ENCODE data around the gene DOC2B.
"Not testable (repeated sequence)": the region's sequence is repeated elsewhere in the genome, so short reads cannot be mapped to it uniquely, and the experiment has no call there.

The DOC2B gene

GRCh38 chr17:210402-210801 is 29.0 kb upstream of the DOC2B start:
- TF ChIP-seq CTCF (conservative IDR thresholded peaks at IDR 0.05; ENCODE audit: low read depth): no peak
- no peak overlapping the region for H3K27ac ChIP-seq
- no peak for DNase-seq (ENCODE audit: low spot score)
- ChIA-PET POLR2A (ENCODE audit: low non-redundant PET) (no interaction called here), CTCF (interaction anchor here (0.6 kb wide), 1 partner anchor 8 kb away, joined by 3 read pairs; no protein-coding TSS in a partner anchor)

- no peak overlapping the region for H3K27ac ChIP-seq
- POLR2A ChIA-PET (ENCODE audit: low non-redundant PET): no interaction called here
- TF ChIP-seq CTCF (conservative IDR thresholded peaks at IDR 0.05; ENCODE audit: low read depth): no peak
- no peak for DNase-seq (ENCODE audit: low spot score)
- CTCF ChIA-PET: no interaction called here
Observed at GRCh38 chr17:208429-208828, 27.0 kb upstream of the DOC2B start.

- no peak for TF ChIP-seq CTCF (conservative IDR thresholded peaks at IDR 0.05; ENCODE audit: low read depth)
- ChIA-PET POLR2A (ENCODE audit: low non-redundant PET) (no interaction called here), CTCF (no interaction called here)
- no peak overlapping the region for H3K27ac ChIP-seq
- no peak for DNase-seq (ENCODE audit: low spot score)
Observed at GRCh38 chr17:207775-208174, 26.3 kb upstream of the DOC2B start.

- DNase-seq (ENCODE audit: low spot score): no peak
- CTCF ChIA-PET: interaction anchor here (0.7 kb wide), 1 partner anchor 33 kb away, joined by 4 read pairs; no protein-coding TSS in a partner anchor
- TF ChIP-seq CTCF (conservative IDR thresholded peaks at IDR 0.05; ENCODE audit: low read depth): no peak
- H3K27ac ChIP-seq: no peak overlapping the region
- POLR2A ChIA-PET (ENCODE audit: low non-redundant PET): no interaction called here
Observed at GRCh38 chr17:206941-207560, 25.6 kb upstream of the DOC2B start.

GRCh38 chr17:206484-206883 is 25.0 kb upstream of the DOC2B start:
- CTCF ChIA-PET: interaction anchor here (0.7 kb wide), 3 partner anchors 34 to 491 kb away, joined by 3 to 6 read pairs (median 4); no protein-coding TSS in a partner anchor
- POLR2A ChIA-PET (ENCODE audit: low non-redundant PET); H3K27ac ChIP-seq; DNase-seq (ENCODE audit: low spot score): not testable (repeated sequence)

- H3K27ac ChIP-seq: no peak overlapping the region
- TF ChIP-seq CTCF (conservative IDR thresholded peaks at IDR 0.05; ENCODE audit: low read depth): no peak
- CTCF ChIA-PET: interaction anchor here (0.7 kb wide), 2 partner anchors 199 to 492 kb away, joined by 3 to 6 read pairs; no protein-coding TSS in a partner anchor
- POLR2A ChIA-PET (ENCODE audit: low non-redundant PET): no interaction called here
- DNase-seq (ENCODE audit: low spot score): no peak
Observed at GRCh38 chr17:205817-206216, 24.4 kb upstream of the DOC2B start.

GRCh38 chr17:205148-205669 is 23.8 kb upstream of the DOC2B start:
- POLR2A ChIA-PET (ENCODE audit: low non-redundant PET): no interaction called here
- no peak overlapping the region for H3K27ac ChIP-seq
- no peak for TF ChIP-seq CTCF (conservative IDR thresholded peaks at IDR 0.05; ENCODE audit: low read depth)
- CTCF ChIA-PET: interaction anchor here (0.6 kb wide), 1 partner anchor 1083 kb away, joined by 3 read pairs; no protein-coding TSS in a partner anchor
- no peak for DNase-seq (ENCODE audit: low spot score)
